ENCODE results near the gene PPP1R12A. TPM values are rescaled to one million over a fixed set of nuclear protein-coding genes. Genes with fewer than 3 reads are reported as not detected.
"Not testable (repeated sequence)": the region's sequence is repeated elsewhere in the genome, so short reads cannot be mapped to it uniquely, and the experiment has no call there.

The PPP1R12A gene
- total RNA-seq, 8 experiments from 2014 or later = 49.0 to 164 (median 68.2) TPM

DNA sequence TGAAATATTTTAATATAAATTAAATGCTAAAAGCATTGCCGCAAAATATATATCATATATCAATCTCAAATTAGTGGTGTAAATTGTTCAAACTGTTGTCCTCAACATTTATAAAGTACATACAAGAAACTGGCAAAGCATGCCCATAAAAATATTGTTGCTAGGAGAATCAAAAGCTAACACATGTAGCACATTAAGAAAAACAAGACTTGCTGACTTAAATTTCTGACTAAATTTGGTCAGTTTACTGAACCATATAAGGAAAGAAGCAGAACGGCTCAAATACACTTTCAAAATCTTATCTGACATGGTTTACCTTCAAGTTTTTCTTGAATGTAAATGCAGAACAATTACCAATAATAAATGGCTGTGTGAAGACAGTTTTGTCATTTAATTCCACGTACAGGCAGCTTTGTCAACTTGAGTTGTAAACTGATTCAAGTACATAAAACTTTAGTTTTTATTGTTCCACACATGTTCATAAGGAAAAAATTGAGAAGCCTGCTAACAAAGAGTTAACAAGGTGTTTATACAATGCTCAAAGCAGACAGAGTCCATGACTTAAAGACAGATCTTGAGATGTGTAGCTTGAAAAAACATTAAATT lies 50.4 kb downstream of the PPP1R12A start:
- Histone ChIP-seq H3K4me3 (no peak overlapping the region), H3K27ac (no peak overlapping the region), H3K4me1 (replicated peaks in 1 of 2) (no peaks in the 10 kb centered on the region)
- 25 to 100% (median 79%) methylated on average over 1 to 3 of the region's 3 CpGs; no CpG with 5 or more reads in 1 of the 10 experiments for WGBS, 10 experiments
- no peak for ATAC-seq (replicated peaks in 6 of 8)
- in situ Hi-C loops (cut with MboI; ENCODE audit: low pct_unique_long_range_greater_than_20kb in 2 of 9, low sequenced_read_pairs in 9 of 9, unreplicated experiment in 9 of 9) = no loop called here

DNA sequence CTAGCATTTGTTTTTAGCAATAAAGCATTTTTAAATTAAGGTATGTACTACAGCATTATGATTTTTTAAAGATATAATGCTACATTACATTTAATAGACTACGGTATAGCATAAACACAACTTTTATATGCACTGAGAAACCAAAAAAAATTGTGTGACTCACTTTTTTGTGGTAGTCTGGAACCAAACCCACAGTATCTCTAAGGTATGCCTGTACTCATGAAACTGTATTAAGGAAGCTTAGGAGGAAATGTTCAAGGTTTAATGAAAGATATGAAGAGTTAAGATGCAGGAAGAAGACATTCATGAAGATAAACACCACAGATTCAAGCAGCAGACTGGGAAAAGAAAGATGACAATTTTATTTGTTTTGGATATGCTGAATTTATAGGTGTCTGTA lies 51.7 kb downstream of the PPP1R12A start:
- no peak for ATAC-seq (replicated peaks in 6 of 8)
- Histone ChIP-seq H3K27ac (no peak overlapping the region), H3K4me1 (replicated peaks in 1 of 2) (no peaks in the 10 kb centered on the region), H3K4me3 (no peak overlapping the region)
- in situ Hi-C loops (cut with MboI; ENCODE audit: low pct_unique_long_range_greater_than_20kb in 2 of 9, low sequenced_read_pairs in 9 of 9, unreplicated experiment in 9 of 9) = no loop called here
- WGBS, 10 experiments = 40 to 100% (median 100%) methylated on average over 1 of the region's 1 CpG; no CpG with 5 or more reads in 3 of the 10 experiments

DNA sequence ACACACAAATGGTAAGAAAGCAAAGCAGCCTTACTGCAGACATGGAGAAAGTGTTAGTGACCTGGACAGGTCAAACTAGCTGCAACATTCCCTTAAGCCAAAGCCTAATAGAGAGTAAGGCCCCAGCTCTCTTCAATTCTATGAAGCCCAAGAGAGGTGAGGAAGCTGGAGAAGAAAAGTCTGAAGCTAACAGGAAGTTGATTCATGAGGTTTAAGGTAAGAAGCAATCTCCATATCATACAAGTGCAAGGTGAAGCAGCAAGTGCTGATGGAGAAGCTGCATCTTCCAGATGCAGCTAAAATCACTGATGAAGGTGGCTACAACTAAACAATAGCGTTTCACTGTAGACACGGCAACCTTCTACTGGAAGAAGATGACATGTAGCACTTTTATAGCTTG lies 53.5 kb downstream of the PPP1R12A start:
- in situ Hi-C loops (cut with MboI; ENCODE audit: low pct_unique_long_range_greater_than_20kb in 2 of 9, low sequenced_read_pairs in 9 of 9, unreplicated experiment in 9 of 9) = no loop called here
- Histone ChIP-seq H3K4me1 (replicated peaks in 1 of 2) (no peaks in the 10 kb centered on the region), H3K4me3 (no peak overlapping the region), H3K27ac (no peak overlapping the region)
- 79 to 100% (median 92%) methylated on average over 1 to 2 of the region's 2 CpGs; no CpG with 5 or more reads in 5 of the 10 experiments for WGBS, 10 experiments
- no peak for ATAC-seq (replicated peaks in 6 of 8)

DNA sequence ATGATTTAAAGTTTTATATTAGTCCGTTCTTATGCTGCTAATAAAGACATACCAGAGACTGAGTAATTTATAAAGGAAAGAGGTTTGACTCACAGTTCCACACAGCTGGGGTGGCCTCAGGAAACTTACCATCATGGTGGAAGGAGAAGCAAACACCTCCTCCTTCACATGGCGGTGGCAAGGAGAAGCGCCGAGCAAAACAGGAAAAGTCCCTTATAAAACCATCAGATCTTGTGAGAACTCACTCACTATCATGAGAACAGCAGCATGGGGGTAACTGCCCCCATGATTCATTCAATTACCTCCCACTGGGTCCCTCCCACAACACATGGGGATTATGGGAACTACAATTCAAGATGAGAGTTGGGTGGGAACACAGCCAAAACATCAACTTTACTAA lies 56.4 kb downstream of the PPP1R12A start:
- WGBS, 10 experiments = 85 to 100% (median 100%) methylated on average over 1 to 4 of the region's 4 CpGs; no CpG with 5 or more reads in 2 of the 10 experiments
- in situ Hi-C loops (cut with MboI; ENCODE audit: low pct_unique_long_range_greater_than_20kb in 2 of 9, low sequenced_read_pairs in 9 of 9, unreplicated experiment in 9 of 9); H3K27ac ChIP-seq; ATAC-seq (replicated peaks in 6 of 8); H3K4me1 ChIP-seq (replicated peaks in 1 of 2); H3K4me3 ChIP-seq: not testable (repeated sequence)

DNA sequence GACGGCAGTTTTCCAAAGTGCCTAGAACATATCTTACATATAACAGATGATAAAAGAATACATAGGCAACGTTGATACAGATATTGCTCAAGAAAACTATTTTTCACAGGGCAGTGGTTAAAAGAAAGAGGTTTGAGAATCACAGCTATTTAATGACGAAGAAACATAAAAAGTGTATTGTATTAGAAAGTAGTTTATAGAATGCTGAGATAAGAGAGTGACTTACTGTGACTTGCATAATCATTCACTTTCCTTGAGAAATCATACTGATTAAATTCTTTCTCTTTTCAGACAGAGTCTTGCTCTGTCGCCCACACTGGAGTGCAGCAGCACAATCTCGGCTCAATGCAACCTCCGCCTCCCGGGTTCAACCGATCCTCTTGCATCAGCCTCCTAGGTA lies 57.7 kb downstream of the PPP1R12A start:
- 79 to 100% (median 95%) methylated on average over 2 to 8 of the region's 8 CpGs for WGBS, 10 experiments
- Histone ChIP-seq H3K4me1 (replicated peaks in 1 of 2) (no peaks in the 10 kb centered on the region), H3K4me3 (no peak overlapping the region), H3K27ac (no peak overlapping the region)
- in situ Hi-C loops (cut with MboI; ENCODE audit: low pct_unique_long_range_greater_than_20kb in 2 of 9, low sequenced_read_pairs in 9 of 9, unreplicated experiment in 9 of 9) = no loop called here
- ATAC-seq (replicated peaks in 6 of 8) = no peak

GRCh38 chr12:79874665-79875064 lies 60.2 kb downstream of the PPP1R12A start:
- no peaks in the 10 kb centered on the region for H3K4me1 ChIP-seq (replicated peaks in 1 of 2)
- in situ Hi-C loops (cut with MboI; ENCODE audit: low pct_unique_long_range_greater_than_20kb in 2 of 9, low sequenced_read_pairs in 9 of 9, unreplicated experiment in 9 of 9) = no loop called here
- H3K4me3 ChIP-seq = no peak overlapping the region
- H3K27ac ChIP-seq = no peak overlapping the region
- no peak for ATAC-seq (replicated peaks in 6 of 8)

GRCh38 chr12:79873201-79873600 lies 61.7 kb downstream of the PPP1R12A start:
- ATAC-seq (replicated peaks in 6 of 8) = no peak
- no peaks in the 10 kb centered on the region for H3K4me1 ChIP-seq (replicated peaks in 1 of 2)
- H3K27ac ChIP-seq = no peak overlapping the region
- in situ Hi-C loops (cut with MboI; ENCODE audit: low pct_unique_long_range_greater_than_20kb in 2 of 9, low sequenced_read_pairs in 9 of 9, unreplicated experiment in 9 of 9) = no loop called here
- no peak overlapping the region for H3K4me3 ChIP-seq
- WGBS, 10 experiments = 68 to 100% (median 93%) methylated on average over 1 to 2 of the region's 2 CpGs; no CpG with 5 or more reads in 4 of the 10 experiments

DNA sequence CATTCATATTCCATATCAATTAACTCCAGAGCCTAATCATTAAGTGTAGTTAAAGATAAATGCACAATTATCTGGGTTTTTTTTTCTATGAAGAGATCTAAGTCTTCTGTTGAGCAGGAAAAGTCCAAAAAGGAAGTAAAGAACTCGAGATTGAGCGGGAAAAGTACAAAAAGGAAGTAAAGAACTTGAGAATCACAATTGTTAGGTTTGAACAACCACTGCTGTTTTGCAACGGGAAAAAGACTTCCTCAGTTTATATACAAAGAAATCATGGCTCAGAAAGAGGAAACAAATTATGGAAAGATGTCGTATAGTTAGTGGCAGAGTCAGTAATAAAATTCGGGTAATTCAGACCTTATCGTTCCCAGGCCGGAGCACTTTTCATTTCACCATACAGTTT lies 63.3 kb downstream of the PPP1R12A start:
- no peak for ATAC-seq (replicated peaks in 6 of 8)
- H3K4me3 ChIP-seq = no peak overlapping the region
- WGBS, 10 experiments = 88 to 100% (median 97%) methylated on average over 3 to 7 of the region's 7 CpGs
- H3K4me1 ChIP-seq (replicated peaks in 1 of 2) = no peaks in the 10 kb centered on the region
- no peak overlapping the region for H3K27ac ChIP-seq
- in situ Hi-C loops (cut with MboI; ENCODE audit: low pct_unique_long_range_greater_than_20kb in 2 of 9, low sequenced_read_pairs in 9 of 9, unreplicated experiment in 9 of 9) = no loop called here

DNA sequence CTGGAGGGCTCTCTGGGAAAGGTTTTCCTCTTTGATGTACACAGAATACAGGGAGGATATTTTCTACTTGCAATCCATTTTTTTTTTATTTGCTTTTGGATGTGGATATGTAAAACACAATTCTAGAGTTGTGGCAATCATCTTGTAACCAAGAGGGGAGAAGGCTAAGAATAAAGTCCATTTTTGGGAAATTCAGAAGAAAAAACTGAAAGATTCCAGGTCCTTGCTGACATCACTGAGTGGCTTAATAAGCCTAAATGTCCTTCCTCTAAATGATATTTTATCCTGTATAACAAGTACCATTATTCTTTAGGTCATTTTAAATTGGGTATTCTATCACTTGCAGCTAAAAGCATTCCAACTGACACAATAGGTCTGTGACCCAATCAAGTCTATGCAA lies 64.0 kb downstream of the PPP1R12A start:
- H3K4me1 ChIP-seq (replicated peaks in 1 of 2) = no peaks in the 10 kb centered on the region
- no peak for ATAC-seq (replicated peaks in 6 of 8)
- no peak overlapping the region for H3K4me3 ChIP-seq
- no peak overlapping the region for H3K27ac ChIP-seq
- in situ Hi-C loops (cut with MboI; ENCODE audit: low pct_unique_long_range_greater_than_20kb in 2 of 9, low sequenced_read_pairs in 9 of 9, unreplicated experiment in 9 of 9) = no loop called here

DNA sequence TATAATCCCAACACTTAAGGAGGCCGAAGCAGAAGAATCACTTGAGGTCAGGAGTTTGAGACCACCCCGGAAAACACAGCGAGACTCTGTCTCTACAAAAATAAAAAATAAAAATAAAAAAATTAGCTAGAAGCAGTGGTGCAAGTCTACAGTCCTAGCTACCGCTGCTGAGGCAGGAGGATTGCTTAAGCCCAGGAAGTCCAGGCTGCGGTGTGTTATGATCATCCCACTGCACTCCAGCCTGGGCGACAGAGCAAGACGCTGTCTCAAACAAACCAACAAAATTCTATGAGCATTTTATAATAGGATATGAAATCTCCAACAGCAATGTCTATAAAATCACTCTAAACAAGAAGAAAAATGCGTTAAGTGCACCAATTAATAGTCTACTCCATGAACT lies 75.3 kb downstream of the PPP1R12A start:
- no peak for ATAC-seq (replicated peaks in 6 of 8)

DNA sequence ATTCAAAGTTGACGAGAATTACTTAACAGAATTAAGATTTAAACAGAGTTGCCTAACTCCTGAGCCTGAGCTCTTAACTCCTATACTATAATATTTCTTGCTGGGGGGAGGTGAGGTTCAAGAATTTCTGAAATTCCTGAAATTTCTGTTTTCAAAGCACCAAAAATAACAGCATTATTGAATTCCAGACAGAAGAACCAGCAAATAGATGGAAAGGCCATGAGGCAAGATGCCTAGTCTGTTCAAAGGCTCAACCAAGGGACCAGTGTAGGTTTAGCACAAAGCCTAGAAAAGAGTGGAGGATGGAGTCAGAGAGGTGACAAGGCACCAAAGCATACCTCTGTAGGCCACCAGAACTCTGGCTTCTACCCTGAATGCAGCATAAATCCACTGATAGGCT lies 76.4 kb downstream of the PPP1R12A start:
- Histone ChIP-seq H3K4me3 (no peak overlapping the region), H3K27ac (no peak overlapping the region), H3K4me1 (replicated peaks in 1 of 2) (no peaks in the 10 kb centered on the region)
- no peak for ATAC-seq (replicated peaks in 6 of 8)
- 86 to 100% (median 100%) methylated on average over 1 of the region's 1 CpG; no CpG with 5 or more reads in 3 of the 10 experiments for WGBS, 10 experiments
- in situ Hi-C loops (cut with MboI; ENCODE audit: low pct_unique_long_range_greater_than_20kb in 2 of 9, low sequenced_read_pairs in 9 of 9, unreplicated experiment in 9 of 9) = no loop called here

More for the DNA sequence above, 75.3 kb downstream of the PPP1R12A start:
- no peak overlapping the region for H3K4me3 ChIP-seq
- in situ Hi-C loops (cut with MboI; ENCODE audit: low pct_unique_long_range_greater_than_20kb in 2 of 9, low sequenced_read_pairs in 9 of 9, unreplicated experiment in 9 of 9) = no loop called here
- no peak overlapping the region for H3K27ac ChIP-seq
- no peaks in the 10 kb centered on the region for H3K4me1 ChIP-seq (replicated peaks in 1 of 2)
- WGBS, 10 experiments = 83 to 100% (median 96%) methylated on average over 2 to 8 of the region's 8 CpGs

GRCh38 chr12:79857675-79858074 lies 77.2 kb downstream of the PPP1R12A start:
- no peak overlapping the region for H3K4me3 ChIP-seq
- H3K27ac ChIP-seq = no peak overlapping the region
- 45 to 100% (median 67%) methylated on average over 1 to 2 of the region's 2 CpGs for WGBS, 10 experiments
- no peak for ATAC-seq (replicated peaks in 6 of 8)
- in situ Hi-C loops (cut with MboI; ENCODE audit: low pct_unique_long_range_greater_than_20kb in 2 of 9, low sequenced_read_pairs in 9 of 9, unreplicated experiment in 9 of 9) = no loop called here
- no peaks in the 10 kb centered on the region for H3K4me1 ChIP-seq (replicated peaks in 1 of 2)

- Histone ChIP-seq H3K27ac (no peak overlapping the region), H3K4me1 (replicated peaks in 1 of 2) (no peaks in the 10 kb centered on the region), H3K4me3 (no peak overlapping the region)
- in situ Hi-C loops (cut with MboI; ENCODE audit: low pct_unique_long_range_greater_than_20kb in 2 of 9, low sequenced_read_pairs in 9 of 9, unreplicated experiment in 9 of 9) = no loop called here
- WGBS, 10 experiments = 25 to 100% (median 100%) methylated on average over 1 of the region's 1 CpG; no CpG with 5 or more reads in 6 of the 10 experiments
- ATAC-seq (replicated peaks in 6 of 8) = peak in 2 of 8 experiments; percentile 7 to 41
Observed at GRCh38 chr12:79850610-79851299, 84.1 kb downstream of the PPP1R12A start.

GRCh38 chr12:79848339-79848738 lies 86.6 kb downstream of the PPP1R12A start:
- in situ Hi-C loops (cut with MboI; ENCODE audit: low pct_unique_long_range_greater_than_20kb in 2 of 9, low sequenced_read_pairs in 9 of 9, unreplicated experiment in 9 of 9) = no loop called here
- ATAC-seq (replicated peaks in 6 of 8) = peak in 3 of 8 experiments; percentile 53 to 84 (median 55)
- Histone ChIP-seq H3K27ac (no peak overlapping the region), H3K4me1 (replicated peaks in 1 of 2) (no peaks in the 10 kb centered on the region), H3K4me3 (no peak overlapping the region)
- WGBS, 10 experiments = 0 to 76% (median 48%) methylated on average over 1 to 4 of the region's 4 CpGs; no CpG with 5 or more reads in 1 of the 10 experiments
